K562 (cell line): ENCODE results near the gene ANO6.

Source experiments
- CBX5 ChIP-seq: IDR thresholded peaks from 2 replicates; pipeline ENCODE4 v1.6.1; 2014; ENCODE audit warnings: low read depth, borderline replicate concordance
- IRF2 ChIP-seq: sonication (generic); formaldehyde crosslinking; IDR thresholded peaks from 2 replicates; pipeline ENCODE4 v1.8.1; 2022; ENCODE audit warnings: mild to moderate bottlenecking, missing genetic modification reagents
- NFATC3 ChIP-seq: fragments of 450-650 bp; IDR thresholded peaks from 2 replicates; pipeline ENCODE4 v1.6.1; 2017; ENCODE audit warnings: mild to moderate bottlenecking
- NR2C2 ChIP-seq, 2 experiments: fragments of 200-800 bp in 1 of 2; sonication (Bioruptor generic) in 1 of 2; sonication (generic) in 1 of 2; formaldehyde crosslinking in 1 of 2; IDR thresholded peaks; 2 replicates each; pipeline versions ENCODE4 v1.6.1 to v1.8.0; 2016 to 2022; ENCODE audit warnings: mild to moderate bottlenecking in 1 of 2, missing compliant biosample characterization in 1 of 2, missing genetic modification characterization in 1 of 2, missing genetic modification reagents in 1 of 2
- RAD21 ChIP-seq, 2 experiments: fragments of 250-450 bp in 1 of 2; fragments of 450-650 bp in 1 of 2; sonication (Bioruptor Pico) in 1 of 2; formaldehyde crosslinking in 1 of 2; IDR thresholded peaks in 1 of 2; conservative IDR thresholded peaks in 1 of 2; 2 replicates each; pipeline versions ENCODE4 v1.4.0 to v1.8.0; 2020 to 2022; ENCODE audit warnings: mild to moderate bottlenecking in 2 of 2, moderate library complexity in 1 of 2
- ZBTB43 ChIP-seq: sonication (generic); formaldehyde crosslinking; IDR thresholded peaks from 2 replicates; pipeline ENCODE4 v1.8.0; 2023; ENCODE audit warnings: mild to moderate bottlenecking, missing genetic modification reagents
- ZNF280B ChIP-seq: fragments of 250-450 bp; sonication (Bioruptor Pico); IDR thresholded peaks from 2 replicates; pipeline ENCODE4 v1.5.1; 2021; ENCODE audit warnings: mild to moderate bottlenecking
- ZNF384 ChIP-seq: IDR thresholded peaks from 2 replicates; pipeline ENCODE4 v1.6.1; 2012; ENCODE audit warnings: low read depth, low read length, improper control_type of control experiment

GRCh38 chr12:45446013-45446412 lies 230.1 kb downstream of the ANO6 start:
- TF ChIP-seq NFATC3 (no peak), RAD21 (CRISPR knock-in tag; conservative IDR thresholded peaks at IDR 0.05 in 1 of 2, IDR thresholded peaks at IDR 0.05 in 1 of 2) (no peak), ZBTB43 (CRISPR knock-in tag) (no peak), ZNF384 (no peak), ZNF280B (no peak), IRF2 (no peak), NR2C2 (CRISPR knock-in tag; IDR thresholded peaks at IDR 0.05) (no peak), NR2C2 (tag; IDR thresholded peaks at IDR 0.05) (no peak), CBX5 (no peak)
